Activated T-helper 2 cell treated with anti-CD3 and anti-CD28 coated beads, Interferon-gamma antibody, Interleukin-2, Interleukin-4, amounts not matched to agents 10 μg/mL and 5 μg/mL and 100 μg/mL, durations not matched to agents 14 hours and 24 hours and 36 hours (primary cell): ENCODE measurements around the gene NGRN. TPM values are rescaled to one million over a fixed set of nuclear protein-coding genes. Genes with fewer than 3 reads are reported as not detected.

ENCODE experiments used
- DNase-seq: peaks from one replicate; pipeline ENCODE4 v3.0.0; 2021; ENCODE audit warnings: low spot score
- H3K27ac Mint-ChIP-seq: one replicate; pipeline ENCODE4 v1.8.0; 2021; ENCODE audit warnings: mixed read lengths
- H3K27me3 Mint-ChIP-seq: one replicate; pipeline ENCODE4 v1.8.0; 2021; ENCODE audit warnings: low read depth, mixed read lengths
- H3K36me3 Mint-ChIP-seq: one replicate; pipeline ENCODE4 v1.8.0; 2021; ENCODE audit warnings: low read depth, mixed read lengths
- H3K4me1 Mint-ChIP-seq: one replicate; pipeline ENCODE4 v1.8.0; 2021; ENCODE audit warnings: low read depth, mixed read lengths
- H3K4me3 Mint-ChIP-seq: one replicate; pipeline ENCODE4 v1.8.0; 2021; ENCODE audit warnings: low read depth, mild to moderate bottlenecking, moderate library complexity, mixed read lengths
- H3K9me3 Mint-ChIP-seq: one replicate; pipeline ENCODE4 v1.8.0; 2021; ENCODE audit warnings: mixed read lengths
- intact Hi-C: fragments of 100-400 bp; cut with micrococcal nuclease; formaldehyde crosslinking; loops from one replicate; pipeline ENCODE4 v1.15.1; 2023
- total RNA-seq: library from RNA; stranded (reverse); gene quantifications from 2 replicates; pipeline ENCODE4 v1.2.3, GENCODE V29; 2022

Gene NGRN
- total RNA-seq = 37.1 and 40.3 TPM in 2 replicates

DNA sequence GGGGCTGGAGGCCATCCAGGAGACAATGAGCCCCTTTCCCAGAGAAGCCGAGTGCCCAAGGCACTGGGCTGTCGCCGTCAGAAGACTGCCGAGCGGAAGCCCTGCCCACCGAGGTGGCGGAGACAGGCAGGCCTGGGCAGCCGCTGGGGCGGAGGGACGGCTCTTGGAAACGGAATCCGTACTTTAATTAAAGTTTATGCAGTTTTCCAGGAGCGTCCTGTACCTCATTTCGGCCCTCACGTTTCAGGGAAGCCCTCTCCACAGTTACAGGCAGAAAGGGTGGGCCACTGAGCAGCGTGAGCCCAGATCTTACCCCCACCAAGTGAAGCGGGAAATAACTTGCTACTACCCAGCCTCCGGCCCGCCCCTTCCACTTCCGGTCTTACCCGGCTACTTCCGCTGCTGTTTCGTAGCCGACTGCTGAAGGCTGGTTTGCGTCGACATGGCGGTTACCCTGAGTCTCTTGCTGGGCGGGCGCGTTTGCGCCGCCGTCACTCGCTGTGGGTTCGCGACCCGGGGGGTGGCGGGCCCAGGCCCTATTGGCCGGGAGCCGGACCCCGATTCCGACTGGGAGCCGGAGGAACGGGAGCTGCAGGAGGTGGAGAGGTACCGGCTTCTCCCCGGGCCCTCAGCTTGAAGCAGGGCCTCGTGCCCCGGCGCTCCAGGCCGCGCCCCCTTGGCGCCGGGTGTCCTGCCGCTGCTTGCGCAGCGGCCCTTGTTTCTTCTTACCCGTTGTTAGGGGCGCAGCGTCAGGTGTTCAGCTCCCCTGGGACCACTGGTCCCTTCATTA is at the start of gene NGRN:
Gene NGRN, plus strand, starts transcription at position 402 of the 790 bp plus-strand sequence. Its CDS starts 41 bp downstream, at position 443.
- DNase-seq = peak; percentile 91
- intact Hi-C loops = loop anchor here (1.0 kb wide), 2 partner anchors 16 to 31 kb away; partner anchors contain the start of genes GDPGP1 and TTLL13
- no peaks in the 10 kb centered on the region for H3K9me3 Mint-ChIP-seq
- H3K4me3 Mint-ChIP-seq = peak within 1 kb of the TSS; percentile 97
- H3K36me3 Mint-ChIP-seq = peaks cover 40% of the 10 kb centered on the region
- no peaks in the 10 kb centered on the region for H3K27me3 Mint-ChIP-seq
- H3K4me1 Mint-ChIP-seq = peaks cover 36% of the 10 kb centered on the region
- peak within 1 kb of the TSS; percentile 96 for H3K27ac Mint-ChIP-seq

GRCh38 chr15:90217671-90218394 is 47.6 kb upstream of the NGRN start:
- no peaks in the 10 kb centered on the region for H3K27me3 Mint-ChIP-seq
- no peaks in the 10 kb centered on the region for H3K9me3 Mint-ChIP-seq
- peaks cover 17% of the 10 kb centered on the region for H3K36me3 Mint-ChIP-seq
- intact Hi-C loops = no loop called here
- H3K4me3 Mint-ChIP-seq = no peak overlapping the region
- no peak for DNase-seq
- H3K27ac Mint-ChIP-seq = no peak overlapping the region
- peaks cover 14% of the 10 kb centered on the region for H3K4me1 Mint-ChIP-seq

GRCh38 chr15:90219421-90220141 is 45.9 kb upstream of the NGRN start:
- no peak for DNase-seq
- Mint-ChIP-seq H3K9me3 (no peaks in the 10 kb centered on the region), H3K27me3 (no peaks in the 10 kb centered on the region), H3K27ac (no peak overlapping the region), H3K36me3 (peaks cover 14% of the 10 kb centered on the region), H3K4me1 (peaks cover 14% of the 10 kb centered on the region), H3K4me3 (no peak overlapping the region)
- intact Hi-C loops = loop anchor here (1.0 kb wide), 1 partner anchor 76 kb away; no protein-coding TSS in a partner anchor

- Mint-ChIP-seq H3K27me3 (no peaks in the 10 kb centered on the region), H3K4me1 (peaks cover 9% of the 10 kb centered on the region), H3K9me3 (no peaks in the 10 kb centered on the region), H3K4me3 (no peak overlapping the region), H3K36me3 (peaks cover 15% of the 10 kb centered on the region), H3K27ac (no peak overlapping the region)
- no peak for DNase-seq
- intact Hi-C loops = no loop called here
Observed at GRCh38 chr15:90221246-90221900, 44.1 kb upstream of the NGRN start.

DNA sequence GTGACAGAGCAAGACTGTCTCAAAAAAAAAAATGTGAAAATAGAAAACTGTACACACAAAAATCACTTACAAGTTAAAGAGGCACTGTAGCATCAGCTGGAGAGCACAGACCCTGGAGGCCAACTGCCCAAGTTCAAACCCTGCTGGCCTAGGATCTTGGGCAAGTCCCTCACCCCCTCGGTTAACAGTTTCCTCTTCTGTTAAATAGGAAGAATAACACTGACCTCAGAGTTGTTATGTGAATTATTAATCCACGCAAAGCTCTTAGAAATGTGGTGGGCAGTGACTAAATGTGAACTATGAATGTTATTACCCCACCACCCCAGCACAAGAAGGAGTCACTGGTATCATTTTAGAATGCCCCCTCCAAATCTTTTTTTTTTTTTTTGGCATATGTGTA is 42.9 kb upstream of the NGRN start:
- peaks cover 15% of the 10 kb centered on the region for H3K36me3 Mint-ChIP-seq
- no peak for DNase-seq
- peaks cover 9% of the 10 kb centered on the region for H3K4me1 Mint-ChIP-seq
- H3K4me3 Mint-ChIP-seq = no peak overlapping the region
- no peak overlapping the region for H3K27ac Mint-ChIP-seq
- intact Hi-C loops = no loop called here
- no peaks in the 10 kb centered on the region for H3K27me3 Mint-ChIP-seq
- H3K9me3 Mint-ChIP-seq = no peaks in the 10 kb centered on the region

DNA sequence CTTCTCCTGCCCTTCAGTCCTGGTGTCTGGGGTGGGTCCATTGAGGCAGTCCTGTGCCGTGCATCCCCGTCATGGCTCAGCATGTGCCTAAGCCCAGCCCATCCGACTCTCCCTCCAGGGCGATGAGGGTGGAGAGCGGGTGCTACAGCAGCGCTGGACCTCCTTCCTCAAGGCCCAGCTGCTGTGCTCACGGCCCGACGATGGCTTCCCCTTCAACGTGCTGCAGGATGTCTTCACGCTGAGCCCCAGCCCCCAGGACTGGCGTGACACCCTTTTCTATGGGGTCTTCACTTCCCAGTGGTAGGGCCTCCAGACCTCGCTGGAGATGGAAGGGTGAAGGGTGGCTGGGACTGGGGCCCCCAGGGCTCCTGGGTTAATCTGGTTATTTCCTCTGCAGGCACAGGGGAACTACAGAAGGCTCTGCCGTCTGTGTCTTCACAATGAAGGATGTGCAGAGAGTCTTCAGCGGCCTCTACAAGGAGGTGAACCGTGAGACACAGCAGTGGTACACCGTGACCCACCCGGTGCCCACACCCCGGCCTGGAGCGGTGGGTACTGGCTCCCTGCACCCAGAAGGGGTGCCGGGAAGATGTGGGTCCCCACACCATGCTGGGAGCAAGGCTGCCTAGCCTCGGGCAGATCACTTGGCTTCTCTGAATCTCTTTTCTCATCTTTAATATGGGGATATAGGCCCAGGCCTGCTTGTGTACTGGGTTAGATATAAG is 41.9 kb upstream of the NGRN start:
- Mint-ChIP-seq H3K9me3 (no peaks in the 10 kb centered on the region), H3K36me3 (peaks cover 15% of the 10 kb centered on the region), H3K27me3 (no peaks in the 10 kb centered on the region), H3K4me3 (no peak overlapping the region), H3K4me1 (peaks cover 7% of the 10 kb centered on the region), H3K27ac (no peak overlapping the region)
- DNase-seq = no peak
- intact Hi-C loops = no loop called here

- Mint-ChIP-seq H3K27ac (no peak overlapping the region), H3K36me3 (peaks cover 25% of the 10 kb centered on the region), H3K27me3 (no peaks in the 10 kb centered on the region), H3K4me1 (peaks cover 4% of the 10 kb centered on the region), H3K4me3 (no peak overlapping the region), H3K9me3 (no peaks in the 10 kb centered on the region)
- DNase-seq = no peak
- intact Hi-C loops = no loop called here
Observed at GRCh38 chr15:90225047-90225446, 40.4 kb upstream of the NGRN start.

DNA sequence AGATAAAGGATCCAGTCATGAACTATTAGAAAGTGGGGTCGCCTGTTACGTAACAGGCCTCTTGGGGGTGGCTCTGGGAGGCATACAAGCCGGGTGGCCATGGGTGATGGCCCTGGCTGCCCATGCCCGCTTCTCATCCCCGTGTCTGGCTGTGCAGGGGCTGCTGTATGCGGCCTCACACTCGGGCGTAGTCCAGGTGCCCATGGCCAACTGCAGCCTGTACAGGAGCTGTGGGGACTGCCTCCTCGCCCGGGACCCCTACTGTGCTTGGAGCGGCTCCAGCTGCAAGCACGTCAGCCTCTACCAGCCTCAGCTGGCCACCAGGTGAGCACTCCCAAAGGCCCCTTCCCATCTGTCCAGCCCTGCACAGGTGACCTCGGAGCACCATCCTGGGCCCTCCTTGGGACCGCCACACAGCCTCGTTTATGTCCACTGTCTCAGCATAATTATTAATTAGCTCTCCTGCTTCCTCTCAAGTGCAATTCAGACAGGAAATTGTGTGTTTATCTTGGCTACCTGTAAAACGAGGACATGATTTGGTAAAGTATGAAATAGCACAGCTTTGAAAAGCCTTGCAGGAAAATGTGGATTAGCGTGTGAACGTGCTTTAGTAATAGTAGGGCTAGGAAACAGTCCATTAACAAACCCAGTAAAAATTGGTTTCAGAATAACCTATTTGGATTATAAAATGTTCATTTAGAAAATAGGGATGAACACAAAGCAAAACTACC is 39.8 kb upstream of the NGRN start:
- no peaks in the 10 kb centered on the region for H3K27me3 Mint-ChIP-seq
- no peak overlapping the region for H3K27ac Mint-ChIP-seq
- no peak for DNase-seq
- H3K9me3 Mint-ChIP-seq = no peaks in the 10 kb centered on the region
- intact Hi-C loops = no loop called here
- no peak overlapping the region for H3K4me3 Mint-ChIP-seq
- H3K36me3 Mint-ChIP-seq = peaks cover 31% of the 10 kb centered on the region
- peaks cover 10% of the 10 kb centered on the region for H3K4me1 Mint-ChIP-seq

DNA sequence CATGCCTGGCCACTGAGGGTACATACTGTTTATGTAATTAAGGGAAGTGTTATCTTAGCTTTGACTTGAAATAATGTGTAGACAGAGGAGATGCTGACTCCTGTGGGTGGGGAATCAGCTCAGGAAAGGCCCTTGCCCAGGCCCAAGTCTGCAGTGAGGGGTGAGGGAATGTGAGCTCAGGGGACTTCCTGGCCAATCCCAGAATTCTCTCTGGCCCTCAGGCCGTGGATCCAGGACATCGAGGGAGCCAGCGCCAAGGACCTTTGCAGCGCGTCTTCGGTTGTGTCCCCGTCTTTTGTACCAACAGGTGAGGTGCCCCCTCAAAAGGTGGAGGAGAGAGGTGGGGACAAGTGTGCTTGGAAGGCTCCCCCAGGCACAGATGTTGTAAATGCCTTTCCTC is 38.1 kb upstream of the NGRN start:
- peaks cover 25% of the 10 kb centered on the region for H3K4me1 Mint-ChIP-seq

GRCh38 chr15:90227816-90228772 is 37.4 kb upstream of the NGRN start:
- DNase-seq = no peak
- no peak overlapping the region for H3K4me3 Mint-ChIP-seq

More for the DNA sequence above, 38.1 kb upstream of the NGRN start:
- Mint-ChIP-seq H3K27ac (no peak overlapping the region), H3K9me3 (no peaks in the 10 kb centered on the region), H3K4me3 (no peak overlapping the region), H3K36me3 (peaks cover 40% of the 10 kb centered on the region), H3K27me3 (no peaks in the 10 kb centered on the region)
- DNase-seq = no peak
- intact Hi-C loops = no loop called here

DNA sequence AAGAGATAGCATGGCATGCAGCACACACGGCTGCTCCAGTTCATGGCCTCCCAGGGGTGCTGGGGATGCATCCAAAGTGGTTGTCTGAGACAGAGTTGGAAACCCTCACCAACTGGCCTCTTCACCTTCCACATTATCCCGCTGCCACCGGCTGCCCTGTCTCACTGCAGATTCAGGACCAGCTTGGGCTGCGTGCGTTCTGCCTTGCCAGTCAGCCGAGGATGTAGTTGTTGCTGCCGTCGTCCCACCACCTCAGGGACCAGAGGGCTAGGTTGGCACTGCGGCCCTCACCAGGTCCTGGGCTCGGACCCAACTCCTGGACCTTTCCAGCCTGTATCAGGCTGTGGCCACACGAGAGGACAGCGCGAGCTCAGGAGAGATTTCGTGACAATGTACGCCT is 36.5 kb upstream of the NGRN start:
- Mint-ChIP-seq H3K9me3 (no peaks in the 10 kb centered on the region), H3K27me3 (no peaks in the 10 kb centered on the region), H3K27ac (no peak overlapping the region), H3K36me3 (peaks cover 46% of the 10 kb centered on the region), H3K4me3 (no peak overlapping the region), H3K4me1 (peaks cover 29% of the 10 kb centered on the region)
- intact Hi-C loops = no loop called here
- DNase-seq = no peak

More at GRCh38 chr15:90227816-90228772, 37.4 kb upstream of the NGRN start:
- Mint-ChIP-seq H3K4me1 (peaks cover 29% of the 10 kb centered on the region), H3K27me3 (no peaks in the 10 kb centered on the region), H3K9me3 (no peaks in the 10 kb centered on the region), H3K36me3 (peaks cover 46% of the 10 kb centered on the region), H3K27ac (no peak overlapping the region)
- intact Hi-C loops = no loop called here
